ENCODE results near the gene LNPEP.

- TF ChIP-seq CTCF (IDR thresholded peaks at IDR 0.05) (no peak), EZH2 (IDR thresholded peaks at IDR 0.05; ENCODE audit: borderline replicate concordance, insufficient read depth, low read depth, low read length, poor library complexity, severe bottlenecking) (no peak)
These were observed 24.7 kb upstream of the LNPEP start for GRCh38 chr5:96911139-96911538.

All from B cell (primary cell).